Endothelial cell (in vitro differentiated cells): ENCODE data around the gene KRTAP12-1. TPM values are rescaled to one million over a fixed set of nuclear protein-coding genes. Genes with fewer than 3 reads are reported as not detected.

Experiments used
- DNase-seq: peaks from one replicate; pipeline ENCODE4 v3.0.0; 2021; ENCODE audit warnings: low spot score
- H3K27ac Mint-ChIP-seq: one replicate; pipeline ENCODE4 v1.8.0; 2021; ENCODE audit warnings: mixed read lengths, inconsistent platforms; ENCODE audit not compliant: unreplicated experiment
- H3K27me3 Mint-ChIP-seq: one replicate; pipeline ENCODE4 v1.8.0; 2021; ENCODE audit warnings: mild to moderate bottlenecking, moderate library complexity, mixed read lengths, inconsistent platforms; ENCODE audit not compliant: unreplicated experiment
- H3K36me3 Mint-ChIP-seq: one replicate; pipeline ENCODE4 v1.8.0; 2021; ENCODE audit warnings: mild to moderate bottlenecking, low read depth, mixed read lengths, inconsistent platforms; ENCODE audit not compliant: unreplicated experiment
- H3K4me1 Mint-ChIP-seq: one replicate; pipeline ENCODE4 v1.8.0; 2021; ENCODE audit warnings: mild to moderate bottlenecking, mixed read lengths, inconsistent platforms; ENCODE audit not compliant: unreplicated experiment
- H3K4me3 Mint-ChIP-seq: one replicate; pipeline ENCODE4 v1.8.0; 2021; ENCODE audit warnings: mild to moderate bottlenecking, mixed read lengths, inconsistent platforms; ENCODE audit not compliant: unreplicated experiment
- H3K9me3 Mint-ChIP-seq: one replicate; pipeline ENCODE4 v1.8.0; 2021; ENCODE audit warnings: mixed read lengths, inconsistent platforms; ENCODE audit not compliant: unreplicated experiment
- CTCF ChIP-seq: fragments of 200-600 bp; sonication (generic); IDR thresholded peaks from one replicate; pipeline ENCODE4 v1.5.0; 2021; ENCODE audit warnings: antibody characterized with exemption; ENCODE audit not compliant: unreplicated experiment
- total RNA-seq: library from RNA; stranded (reverse); fragmentation: NEBNext Ultra II Directional; extraction: Animal tissue kit (Norgen Biotek cat#: 25700); gene quantifications from one replicate; pipeline ENCODE4 v1.2.1, GENCODE V29; 2021; ENCODE audit not compliant: unreplicated experiment

Gene KRTAP12-1
- total RNA-seq, 1 donor from 2014 or later = not detected

GRCh38 chr21:44706026-44706705 is 24.2 kb upstream of the KRTAP12-1 start:
- TF ChIP-seq CTCF = no peak
- Mint-ChIP-seq H3K4me3 (no peak overlapping the region), H3K4me1 (peaks cover 16% of the 10 kb centered on the region), H3K36me3 (peaks cover 8% of the 10 kb centered on the region), H3K27ac (no peak overlapping the region), H3K9me3 (no peaks in the 10 kb centered on the region), H3K27me3 (peaks cover 24% of the 10 kb centered on the region)
- DNase-seq = no peak

- H3K36me3 Mint-ChIP-seq = peaks cover 5% of the 10 kb centered on the region
- H3K4me3 Mint-ChIP-seq = no peak overlapping the region
- no peak overlapping the region for H3K27ac Mint-ChIP-seq
- no peak for DNase-seq
- H3K27me3 Mint-ChIP-seq = peaks cover 20% of the 10 kb centered on the region
- TF ChIP-seq CTCF = no peak
- H3K4me1 Mint-ChIP-seq = peaks cover 12% of the 10 kb centered on the region
- no peaks in the 10 kb centered on the region for H3K9me3 Mint-ChIP-seq
These were observed 22.7 kb upstream of the KRTAP12-1 start for GRCh38 chr21:44704636-44705001.

GRCh38 chr21:44703731-44704635 is 22.0 kb upstream of the KRTAP12-1 start:
- TF ChIP-seq CTCF = no peak
- Mint-ChIP-seq H3K36me3 (peaks cover 4% of the 10 kb centered on the region), H3K27me3 (peaks cover 18% of the 10 kb centered on the region), H3K4me1 (peaks cover 8% of the 10 kb centered on the region), H3K27ac (no peak overlapping the region), H3K4me3 (no peak overlapping the region), H3K9me3 (no peaks in the 10 kb centered on the region)
- DNase-seq = no peak

GRCh38 chr21:44702973-44703730 is 21.2 kb upstream of the KRTAP12-1 start:
- TF ChIP-seq CTCF = no peak
- no peak overlapping the region for H3K27ac Mint-ChIP-seq
- no peak for DNase-seq
- H3K4me3 Mint-ChIP-seq = no peak overlapping the region
- peaks cover 16% of the 10 kb centered on the region for H3K27me3 Mint-ChIP-seq
- H3K4me1 Mint-ChIP-seq = peaks cover 10% of the 10 kb centered on the region
- H3K9me3 Mint-ChIP-seq = no peaks in the 10 kb centered on the region
- H3K36me3 Mint-ChIP-seq = peaks cover 4% of the 10 kb centered on the region
